GM12878 (cell line): ENCODE data around the gene PFKL. TPM values are rescaled to one million over a fixed set of nuclear protein-coding genes. Genes with fewer than 3 reads are reported as not detected.

Experiments used
- ATAC-seq: fragments of 200-7000 bp; cut with Tn5 transposase; 3 replicates; pipeline ENCODE4 v1.9.1; 2020; ENCODE audit warnings: mild to moderate bottlenecking, moderate library complexity
- BruUV-seq: library from RNA; stranded (reverse); fragments of 400-500 nt; replicated peaks from 2 replicates; lab custom pipeline; 2021; lab: Mats Ljungman, UMichigan
- CTCF ChIA-PET: fragments of 300-600 bp; sonication (Branson Sonifier 250); formaldehyde crosslinking; extraction: SDS; loops from one replicate; lab custom pipeline; 2021; ENCODE audit warnings: inconsistent platforms; lab: Yijun Ruan, JAX
- POLR2A ChIA-PET: fragments of 350-600 bp; formaldehyde crosslinking; extraction: SDS; loops from one replicate; lab custom pipeline; 2021; ENCODE audit warnings: inconsistent platforms; lab: Charles Lee
- RAD21 ChIA-PET: fragments of 300-600 bp; sonication (Branson Sonifier 250); formaldehyde crosslinking; loops from one replicate; lab custom pipeline; 2023; ENCODE audit warnings: antibody characterized with exemption; ENCODE audit not compliant: unreplicated experiment; lab: Charles Lee
- SMC1A ChIA-PET: fragments of 300-600 bp; sonication (Branson Sonifier 250); formaldehyde crosslinking; loops from one replicate; lab custom pipeline; 2023; ENCODE audit not compliant: unreplicated experiment, uncharacterized antibody; lab: Charles Lee
- DNase-seq: peaks from one replicate; pipeline ENCODE4 v3.0.0-alpha.2; 2011; ENCODE audit warnings: low read depth, low spot score
- FAIRE-seq: peaks from 3 replicates; lab custom pipeline; 2011; peaks lifted over from hg19 to GRCh38; lab: Jason Lieb, UNC
- H2AFZ ChIP-seq: 2 replicates; pipeline ENCODE4 v1.6.0; 2011; ENCODE audit warnings: low read depth, low read length, control low read depth; ENCODE audit not compliant: control insufficient read depth
- H3K27ac ChIP-seq: 2 replicates; pipeline ENCODE4 v1.5.1; 2011; ENCODE audit warnings: control low read depth; ENCODE audit not compliant: control insufficient read depth, insufficient read depth
- H3K27me3 ChIP-seq, 2 experiments: replicated peaks in 1 of 2; 2 replicates each; pipeline versions ENCODE4 v1.6.0 to v1.6.1; 2011; ENCODE audit warnings: low read length in 1 of 2; ENCODE audit not compliant: control insufficient read depth in 2 of 2, insufficient read depth in 2 of 2
- H3K36me3 ChIP-seq, 2 experiments: 2 replicates each; pipeline ENCODE4 v1.5.1; 2011; ENCODE audit warnings: low read length in 1 of 2; ENCODE audit not compliant: control insufficient read depth in 2 of 2, insufficient read depth in 2 of 2
- H3K4me1 ChIP-seq: 2 replicates; pipeline ENCODE4 v1.6.1; 2011; ENCODE audit warnings: mild to moderate bottlenecking, low read length, moderate library complexity, mixed read lengths; ENCODE audit not compliant: control insufficient read depth, insufficient read depth
- H3K4me2 ChIP-seq: 2 replicates; pipeline ENCODE4 v1.6.0; 2011; ENCODE audit warnings: control low read depth; ENCODE audit not compliant: control insufficient read depth, insufficient read depth
- H3K4me3 ChIP-seq: fragments of 200-600 bp; sonication (generic); 2 replicates; pipeline ENCODE4 v1.5.1; 2016
- H3K79me2 ChIP-seq: 2 replicates; pipeline ENCODE4 v1.6.0; 2011; ENCODE audit warnings: low read length; ENCODE audit not compliant: control insufficient read depth, insufficient read depth
- H3K9ac ChIP-seq: 2 replicates; pipeline ENCODE4 v1.8.0; 2011; ENCODE audit warnings: low read length, control low read depth, mixed read lengths; ENCODE audit not compliant: control insufficient read depth, insufficient read depth
- H3K9me3 ChIP-seq: replicated peaks from 3 replicates; pipeline ENCODE4 v1.5.1; 2011; ENCODE audit warnings: mild to moderate bottlenecking, low read length; ENCODE audit not compliant: control insufficient read depth, insufficient read depth
- H4K20me1 ChIP-seq: 2 replicates; pipeline ENCODE4 v1.6.0; 2011; ENCODE audit not compliant: control insufficient read depth, insufficient read depth
- CHD4 ChIP-seq: fragments of 200-600 bp; sonication (generic); IDR thresholded peaks from 2 replicates; pipeline ENCODE4 v1.6.1; 2016; ENCODE audit warnings: mild to moderate bottlenecking
- MEF2A ChIP-seq: IDR thresholded peaks from 2 replicates; pipeline ENCODE4 v1.6.1; 2011; ENCODE audit warnings: low read depth, mild to moderate bottlenecking, low read length, moderate library complexity; ENCODE audit not compliant: insufficient read depth
- NR2C2 ChIP-seq: IDR thresholded peaks from 2 replicates; pipeline ENCODE4 v1.6.1; 2011; ENCODE audit warnings: borderline replicate concordance, low read depth; ENCODE audit not compliant: control insufficient read depth, insufficient read length
- RELB ChIP-seq: fragments of 450-650 bp; IDR thresholded peaks from 2 replicates; pipeline ENCODE4 v1.6.1; 2017; ENCODE audit warnings: low read depth, mild to moderate bottlenecking, moderate library complexity
- REST ChIP-seq: IDR thresholded peaks from 2 replicates; pipeline ENCODE4 v1.6.1; 2012; ENCODE audit warnings: mild to moderate bottlenecking, low read depth, low read length
- SMC3 ChIP-seq: IDR thresholded peaks from 2 replicates; pipeline ENCODE4 v1.6.1; 2011; ENCODE audit warnings: low read length, improper control_type of control experiment, borderline replicate concordance
- WRNIP1 ChIP-seq: IDR thresholded peaks from 2 replicates; pipeline ENCODE4 v1.6.1; 2011; ENCODE audit warnings: low read depth, low read length, improper control_type of control experiment, borderline replicate concordance
- YY1 ChIP-seq: IDR thresholded peaks from 2 replicates; pipeline ENCODE4 v1.6.1; 2011; ENCODE audit warnings: low read depth, mild to moderate bottlenecking, low read length
- ZBED1 ChIP-seq: IDR thresholded peaks from 2 replicates; pipeline ENCODE4 v1.6.1; 2016; ENCODE audit warnings: borderline replicate concordance
- ZNF687 ChIP-seq: fragments of 450-650 bp; IDR thresholded peaks from 2 replicates; pipeline ENCODE4 v1.6.1; 2017; ENCODE audit warnings: mild to moderate bottlenecking, moderate library complexity
- WGBS: methylation state at CpG from one replicate; pipeline ENCODE4 v1.1.6; 2016; ENCODE audit warnings: low lambda C conversion rate; ENCODE audit not compliant: insufficient replicate concordance, insufficient coverage; ENCODE audit errors: missing lambda C conversion rate; 5-methylcytosine and 5-hydroxymethylcytosine counted together
- in situ Hi-C: fragments of 300-500 bp; cut with MboI; formaldehyde crosslinking; loops from 9 replicates; pipeline ENCODE4 v1.14.3; 2018; ENCODE audit warnings: mixed read lengths
- intact Hi-C: fragments of 100-400 bp; cut with micrococcal nuclease; formaldehyde crosslinking; loops from one replicate; pipeline ENCODE4 v1.14.2; 2022; ENCODE audit not compliant: unreplicated experiment
- polyA plus RNA-seq, 11 experiments: library from polyadenylated mRNA; depleted of rRNA in 4 of 11; unstranded in 6 of 11; stranded (reverse) in 5 of 11; fragments of >200 nt; fragmentation: Nextera tagmentation in 4 of 11; fragmentation: Illumina TruSeq in 1 of 11; extraction: Ambion mirVana in 4 of 11; extraction: Trizol in 1 of 11; gene quantifications; 1 replicate in 1 of 11; 2 replicates in 10 of 11; pipeline versions ENCODE4 v1.2.1 to v1.2.3, GENCODE V29; 2011 to 2016; ENCODE audit warnings: inconsistent platforms in 2 of 11, missing spikeins in 2 of 11, low read depth in 1 of 11
- total RNA-seq, 4 experiments: library from RNA; depleted of rRNA in 3 of 4; stranded (reverse); fragments of >200 nt in 3 of 4; fragmentation: Illumina TruSeq in 1 of 4; extraction: Trizol in 1 of 4; gene quantifications; 2 replicates each; pipeline versions ENCODE4 v1.2.1 to v1.2.3, GENCODE V29; 2013 to 2021
- TF ChIP-seq, protein P1 (sequence below): IDR thresholded peaks from 2 replicates; pipeline ENCODE4 v1.6.1; 2012; ENCODE audit warnings: low read depth, low read length, improper control_type of control experiment
- TF ChIP-seq, protein P2 (sequence below): fragments of 450-650 bp; IDR thresholded peaks from 2 replicates; pipeline ENCODE4 v1.6.1; 2017; ENCODE audit warnings: borderline replicate concordance

The PFKL gene
- total and polyA plus RNA-seq, 10 of the 15 experiments (the other 5 are each of a cell fraction or from before 2014, with no cell fraction given): 1.2 to 192 (median 112) TPM

GRCh38 chr21:44356160-44356559, 56.3 kb downstream of the PFKL start:
- ATAC-seq (no peak), DNase-seq (no peak), FAIRE-seq (no peak)
- POLR2A ChIA-PET: no interaction called here
- no peak overlapping the region for H3K27ac ChIP-seq
- H2AFZ ChIP-seq: no peak overlapping the region
- SMC1A ChIA-PET: interaction anchor here (0.7 kb wide), 1 partner anchor 14 kb away, joined by 3 read pairs; no protein-coding TSS in a partner anchor
- no peaks in the 10 kb centered on the region; the same call in 2 of the 3 replicates for H3K9me3 ChIP-seq
- no peaks in the 10 kb centered on the region for H3K27me3 ChIP-seq
- peaks cover 15% of the 10 kb centered on the region for H3K79me2 ChIP-seq
- peaks cover 0 to 5% of the 10 kb centered on the region in 2 experiments; a peak in 1 of 4 replicates for H3K36me3 ChIP-seq
- no TSS peak for BruUV-seq
- WGBS: 93% methylated on average over 10 of the region's 11 CpGs
- RAD21 ChIA-PET: no interaction called here
- no peak overlapping the region for H3K4me3 ChIP-seq
- in situ Hi-C loops: no loop called here
- H3K9ac ChIP-seq: no peak overlapping the region
- H3K4me2 ChIP-seq: no peak overlapping the region
- CTCF ChIA-PET: no interaction called here
- no peaks in the 10 kb centered on the region for H4K20me1 ChIP-seq
- intact Hi-C loops: no loop called here
- peaks cover 22% of the 10 kb centered on the region for H3K4me1 ChIP-seq
- TF ChIP-seq CHD4 (no peak), ZBED1 (no peak), ZNF687 (no peak), RELB (no peak), SMC3 (no peak), WRNIP1 (no peak), REST (no peak), YY1 (no peak), MEF2A (no peak), NR2C2 (no peak)
- TF ChIP-seq, protein P1, sequence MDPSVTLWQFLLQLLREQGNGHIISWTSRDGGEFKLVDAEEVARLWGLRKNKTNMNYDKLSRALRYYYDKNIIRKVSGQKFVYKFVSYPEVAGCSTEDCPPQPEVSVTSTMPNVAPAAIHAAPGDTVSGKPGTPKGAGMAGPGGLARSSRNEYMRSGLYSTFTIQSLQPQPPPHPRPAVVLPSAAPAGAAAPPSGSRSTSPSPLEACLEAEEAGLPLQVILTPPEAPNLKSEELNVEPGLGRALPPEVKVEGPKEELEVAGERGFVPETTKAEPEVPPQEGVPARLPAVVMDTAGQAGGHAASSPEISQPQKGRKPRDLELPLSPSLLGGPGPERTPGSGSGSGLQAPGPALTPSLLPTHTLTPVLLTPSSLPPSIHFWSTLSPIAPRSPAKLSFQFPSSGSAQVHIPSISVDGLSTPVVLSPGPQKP: no peak
- TF ChIP-seq, protein P2, sequence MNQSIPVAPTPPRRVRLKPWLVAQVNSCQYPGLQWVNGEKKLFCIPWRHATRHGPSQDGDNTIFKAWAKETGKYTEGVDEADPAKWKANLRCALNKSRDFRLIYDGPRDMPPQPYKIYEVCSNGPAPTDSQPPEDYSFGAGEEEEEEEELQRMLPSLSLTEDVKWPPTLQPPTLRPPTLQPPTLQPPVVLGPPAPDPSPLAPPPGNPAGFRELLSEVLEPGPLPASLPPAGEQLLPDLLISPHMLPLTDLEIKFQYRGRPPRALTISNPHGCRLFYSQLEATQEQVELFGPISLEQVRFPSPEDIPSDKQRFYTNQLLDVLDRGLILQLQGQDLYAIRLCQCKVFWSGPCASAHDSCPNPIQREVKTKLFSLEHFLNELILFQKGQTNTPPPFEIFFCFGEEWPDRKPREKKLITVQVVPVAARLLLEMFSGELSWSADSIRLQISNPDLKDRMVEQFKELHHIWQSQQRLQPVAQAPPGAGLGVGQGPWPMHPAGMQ: no peak
